GM18870 (cell line): ENCODE results near the gene RGS11.
"Not testable (repeated sequence)": the region's sequence is repeated elsewhere in the genome, so short reads cannot be mapped to it uniquely, and the experiment has no call there.

ENCODE experiments used
- ATAC-seq: cut with Tn5 transposase; IDR thresholded peaks from one replicate; pipeline ENCODE4 v1.9.1; 2021; ENCODE audit warnings: moderate library complexity; ENCODE audit not compliant: unreplicated experiment

The RGS11 gene

GRCh38 chr16:280991-281659 lies 5.4 kb upstream of the RGS11 start:
- ATAC-seq, result no peak

- no peak for ATAC-seq
These were observed 4.8 kb upstream of the RGS11 start, which contains the start of gene ARHGDIG for GRCh38 chr16:280552-280951. ARHGDIG (plus strand) TSS chr16:280591; CDS start chr16:280681, 90 bp downstream.

- ATAC-seq, result no peak
These were observed 4.3 kb upstream of the RGS11 start for GRCh38 chr16:280005-280460.

- ATAC-seq, result no peak
These were observed 3.8 kb upstream of the RGS11 start for GRCh38 chr16:279531-279930.

GRCh38 chr16:278863-279366 lies 3.2 kb upstream of the RGS11 start:
- ATAC-seq, result no peak

- ATAC-seq, result no peak
These were observed 808 bp upstream of the RGS11 start for GRCh38 chr16:276426-277077.

GRCh38 chr16:275041-275641 lies 603 bp downstream of the RGS11 start:
- no peak for ATAC-seq

GRCh38 chr16:273547-274421 lies 2.0 kb downstream of the RGS11 start:
- no peak for ATAC-seq

- ATAC-seq, result no peak
These were observed 2.9 kb downstream of the RGS11 start for GRCh38 chr16:272633-273546.

GRCh38 chr16:270381-271255 lies 5.1 kb downstream of the RGS11 start:
- ATAC-seq, result no peak

- no peak for ATAC-seq
These were observed 6.5 kb downstream of the RGS11 start for GRCh38 chr16:269061-269796.

GRCh38 chr16:268141-269053 lies 7.3 kb downstream of the RGS11 start:
- no peak for ATAC-seq

- ATAC-seq, result not testable (repeated sequence)
These were observed 8.2 kb downstream of the RGS11 start for GRCh38 chr16:267562-267961.

GRCh38 chr16:266258-267164 lies 9.2 kb downstream of the RGS11 start:
- ATAC-seq, result no peak

GRCh38 chr16:265711-266110 lies 10.0 kb downstream of the RGS11 start:
- ATAC-seq, result no peak

- no peak for ATAC-seq
These were observed 10.7 kb downstream of the RGS11 start for GRCh38 chr16:265002-265529.
